H1 (cell line): Measurements from ENCODE around the gene TIAM2. TPM values are rescaled to one million over a fixed set of nuclear protein-coding genes. Genes with fewer than 3 reads are reported as not detected.

ENCODE experiments used
- CTCF ChIA-PET: fragments of 300-600 bp; sonication (Branson Sonifier 250); formaldehyde crosslinking; loops from one replicate; lab custom pipeline; 2021; ENCODE audit not compliant: partially characterized antibody; lab: Charles Lee
- POLR2A ChIA-PET: fragments of 300-600 bp; sonication (Branson Sonifier 250); formaldehyde crosslinking; loops from one replicate; lab custom pipeline; 2021; ENCODE audit warnings: inconsistent platforms; ENCODE audit not compliant: partially characterized antibody; lab: Charles Lee
- DNase-seq, 2 experiments: peaks; one replicate each; pipeline versions ENCODE4 v3.0.0 to v3.0.0-alpha.2; 2010 to 2022; ENCODE audit warnings: low spot score in 2 of 2, low read depth in 1 of 2, mixed read lengths in 1 of 2
- FAIRE-seq: peaks from 2 replicates; lab custom pipeline; 2011; peaks lifted over from hg19 to GRCh38; lab: Jason Lieb, UNC
- H2AFZ ChIP-seq: 2 replicates; pipeline ENCODE4 v1.8.1; 2012; ENCODE audit warnings: low read length, inconsistent platforms
- H2AK5ac ChIP-seq: 2 replicates; pipeline ENCODE4 v1.6.1; 2013; ENCODE audit warnings: low read depth, low read length
- H2BK120ac ChIP-seq: replicated peaks from 2 replicates; pipeline ENCODE3; 2013; ENCODE audit warnings: low read depth, low read length, inconsistent platforms
- H2BK12ac ChIP-seq: 2 replicates; pipeline ENCODE4 v1.6.1; 2013; ENCODE audit warnings: low read depth, low read length
- H2BK15ac ChIP-seq: 2 replicates; pipeline ENCODE4 v1.6.1; 2013; ENCODE audit warnings: low read length
- H2BK20ac ChIP-seq: 2 replicates; pipeline ENCODE4 v1.6.1; 2013; ENCODE audit warnings: low read length
- H2BK5ac ChIP-seq: 2 replicates; pipeline ENCODE4 v1.6.1; 2013; ENCODE audit warnings: low read depth, low read length
- H3K14ac ChIP-seq: 2 replicates; pipeline ENCODE4 v1.6.1; 2013; ENCODE audit warnings: inconsistent platforms; ENCODE audit not compliant: insufficient read length
- H3K18ac ChIP-seq: 2 replicates; pipeline ENCODE4 v1.6.1; 2013; ENCODE audit warnings: low read length; ENCODE audit errors: extremely low read depth
- H3K23ac ChIP-seq: 2 replicates; pipeline ENCODE4 v1.6.1; 2013; ENCODE audit warnings: inconsistent platforms; ENCODE audit not compliant: insufficient read length
- H3K23me2 ChIP-seq: 2 replicates; pipeline ENCODE4 v1.6.1; 2013; ENCODE audit warnings: low read depth, low read length
- H3K27ac ChIP-seq: 2 replicates; pipeline ENCODE4 v1.6.1; 2011; ENCODE audit warnings: low read depth, low read length, inconsistent platforms
- H3K27me3 ChIP-seq, 4 experiments: replicated peaks in 1 of 4; 1 replicate in 1 of 4; 2 replicates in 3 of 4; pipeline versions ENCODE4 v1.6.1 to v1.8.1; 2011 to 2013; ENCODE audit warnings: low read length in 3 of 4, mild to moderate bottlenecking in 3 of 4, inconsistent platforms in 2 of 4, mixed read lengths in 2 of 4, moderate library complexity in 1 of 4; ENCODE audit not compliant: control insufficient read depth in 3 of 4, insufficient read depth in 3 of 4; ENCODE audit errors: extremely low read depth in 1 of 4
- H3K36me3 ChIP-seq, 4 experiments: 2 replicates each; pipeline versions ENCODE4 v1.6.1 to v1.8.1; 2011 to 2013; ENCODE audit warnings: mild to moderate bottlenecking in 4 of 4, low read length in 3 of 4, moderate library complexity in 2 of 4, control low read depth in 1 of 4, inconsistent platforms in 1 of 4; ENCODE audit not compliant: insufficient read depth in 4 of 4, control insufficient read depth in 2 of 4
- H3K4ac ChIP-seq: replicated peaks from 2 replicates; pipeline ENCODE3; 2013; ENCODE audit warnings: low read length, low read depth, mixed read lengths, inconsistent platforms; ENCODE audit not compliant: insufficient read length
- H3K4me1 ChIP-seq, 4 experiments: replicated peaks in 1 of 4; 1 replicate in 1 of 4; 2 replicates in 3 of 4; pipeline versions ENCODE4 v1.6.1 to v1.8.1; 2011 to 2013; ENCODE audit warnings: low read length in 3 of 4, inconsistent platforms in 2 of 4, mixed read lengths in 1 of 4; ENCODE audit not compliant: insufficient read depth in 4 of 4, control insufficient read depth in 3 of 4
- H3K4me2 ChIP-seq, 2 experiments: 2 replicates each; pipeline versions ENCODE4 v1.6.1 to v1.8.1; 2011 to 2013; ENCODE audit warnings: low read depth in 2 of 2, low read length in 2 of 2, control low read depth in 1 of 2, inconsistent platforms in 1 of 2, mild to moderate bottlenecking in 1 of 2; ENCODE audit not compliant: insufficient read depth in 1 of 2
- H3K4me3 ChIP-seq, 4 experiments: fragments of 200-600, 300-600 bp in 1 of 4; sonication (generic), shearing (Covaris generic), sonication (Bioruptor Twin) in 1 of 4; 2 replicates each; pipeline versions ENCODE4 v1.5.1 to v1.8.1; 2011 to 2016; ENCODE audit warnings: low read length in 4 of 4, low read depth in 3 of 4, control low read depth in 2 of 4, inconsistent platforms in 2 of 4, mild to moderate bottlenecking in 2 of 4, mixed read lengths in 1 of 4, moderate library complexity in 1 of 4; ENCODE audit not compliant: insufficient read depth in 2 of 4; ENCODE audit errors: extremely low read depth in 1 of 4
- H3K56ac ChIP-seq: replicated peaks from 2 replicates; pipeline ENCODE3; 2013; ENCODE audit warnings: low read depth, mild to moderate bottlenecking, mixed read lengths, low read length, inconsistent platforms; ENCODE audit not compliant: insufficient read length
- H3K79me1 ChIP-seq: 2 replicates; pipeline ENCODE4 v1.6.1; 2013; ENCODE audit warnings: low read depth, low read length, control low read depth
- H3K79me2 ChIP-seq, 2 experiments: 2 replicates each; pipeline versions ENCODE4 v1.6.1 to v1.8.1; 2012 to 2013; ENCODE audit warnings: low read length in 2 of 2, mild to moderate bottlenecking in 2 of 2, inconsistent platforms in 1 of 2; ENCODE audit not compliant: insufficient read depth in 2 of 2, control insufficient read depth in 1 of 2
- H3K9ac ChIP-seq, 4 experiments: replicated peaks in 1 of 4; 1 replicate in 1 of 4; 2 replicates in 3 of 4; pipeline versions ENCODE4 v1.6.1 to v1.8.1; 2011 to 2013; ENCODE audit warnings: low read depth in 3 of 4, low read length in 3 of 4, control low read depth in 2 of 4, mild to moderate bottlenecking in 2 of 4, moderate library complexity in 2 of 4, inconsistent platforms in 1 of 4; ENCODE audit errors: extremely low read depth in 1 of 4
- H3K9me3 ChIP-seq, 2 experiments: 2 replicates each; pipeline versions ENCODE4 v1.6.1 to v1.8.1; 2012 to 2013; ENCODE audit warnings: mild to moderate bottlenecking in 2 of 2, moderate library complexity in 2 of 2, control low read depth in 1 of 2, inconsistent platforms in 1 of 2, low read depth in 1 of 2, low read length in 1 of 2, mixed read lengths in 1 of 2; ENCODE audit not compliant: insufficient read depth in 2 of 2
- H4K20me1 ChIP-seq, 2 experiments: replicated peaks in 1 of 2; 2 replicates each; pipeline versions ENCODE3 to v1.8.1; 2011 to 2013; ENCODE audit warnings: inconsistent platforms in 2 of 2, low read length in 2 of 2, mild to moderate bottlenecking in 1 of 2; ENCODE audit not compliant: insufficient read depth in 2 of 2, control insufficient read depth in 1 of 2
- H4K5ac ChIP-seq: 2 replicates; pipeline ENCODE4 v1.6.1; 2013; ENCODE audit warnings: low read length, low read depth, mixed read lengths, inconsistent platforms; ENCODE audit not compliant: insufficient read length
- H4K8ac ChIP-seq: 2 replicates; pipeline ENCODE4 v1.8.0; 2013; ENCODE audit warnings: mild to moderate bottlenecking, moderate library complexity, low read length, inconsistent platforms; ENCODE audit not compliant: insufficient read depth; ENCODE audit errors: extremely low read depth
- H4K91ac ChIP-seq: replicated peaks from 2 replicates; pipeline ENCODE3; 2013; ENCODE audit warnings: low read length, mixed read lengths, inconsistent platforms; ENCODE audit not compliant: insufficient read length
- CEBPB ChIP-seq: IDR thresholded peaks from 2 replicates; pipeline ENCODE4 v1.6.1; 2012; ENCODE audit warnings: low read depth, low read length
- EP300 ChIP-seq, 2 experiments: IDR thresholded peaks; 1 replicate in 1 of 2; 2 replicates in 1 of 2; pipeline ENCODE4 v1.6.1; 2011 to 2012; ENCODE audit warnings: low read depth in 2 of 2, low read length in 2 of 2, mild to moderate bottlenecking in 2 of 2, borderline replicate concordance in 1 of 2, inconsistent platforms in 1 of 2, moderate library complexity in 1 of 2
- FOSL1 ChIP-seq: IDR thresholded peaks from 2 replicates; pipeline ENCODE4 v1.6.1; 2011; ENCODE audit warnings: mild to moderate bottlenecking, low read depth, low read length, moderate library complexity; ENCODE audit not compliant: insufficient read depth
- HDAC2 ChIP-seq, 2 experiments: fragments of 300-600 bp in 1 of 2; sonication (generic) in 1 of 2; IDR thresholded peaks; 2 replicates each; pipeline ENCODE4 v1.6.1; 2011 to 2012; ENCODE audit warnings: low read depth in 2 of 2, low read length in 2 of 2, mild to moderate bottlenecking in 2 of 2, moderate library complexity in 2 of 2, borderline replicate concordance in 1 of 2, inconsistent platforms in 1 of 2
- JUN ChIP-seq: IDR thresholded peaks from 2 replicates; pipeline ENCODE4 v1.6.1; 2011; ENCODE audit warnings: low read depth, mild to moderate bottlenecking, improper control_type of control experiment, low read length
- JUND ChIP-seq: IDR thresholded peaks from 2 replicates; pipeline ENCODE4 v1.6.1; 2011; ENCODE audit warnings: mild to moderate bottlenecking, improper control_type of control experiment, low read length
- RAD21 ChIP-seq, 2 experiments: IDR thresholded peaks in 1 of 2; conservative IDR thresholded peaks in 1 of 2; 2 replicates each; pipeline ENCODE4 v1.6.1; 2011; ENCODE audit warnings: low read depth in 2 of 2, low read length in 2 of 2, improper control_type of control experiment in 1 of 2, inconsistent platforms in 1 of 2, mild to moderate bottlenecking in 1 of 2, moderate library complexity in 1 of 2
- ZNF274 ChIP-seq: IDR thresholded peaks from 2 replicates; pipeline ENCODE4 v1.7.0; 2012; ENCODE audit warnings: low read length, borderline replicate concordance; ENCODE audit errors: extremely low read depth
- WGBS, 2 experiments: shearing (Covaris generic) in 1 of 2; methylation state at CpG; one replicate each; pipeline versions ENCODE4 v1.1.6 to v1.1.7; 2013 to 2015; ENCODE audit warnings: low lambda C conversion rate in 2 of 2, mixed read lengths in 2 of 2, inconsistent platforms in 1 of 2, low coverage in 1 of 2, missing lambda C conversion rate in 1 of 2; ENCODE audit not compliant: insufficient replicate concordance in 2 of 2, insufficient coverage in 1 of 2, insufficient read length in 1 of 2; ENCODE audit errors: extremely low coverage in 1 of 2, missing lambda C conversion rate in 1 of 2; 5-methylcytosine and 5-hydroxymethylcytosine counted together
- polyA plus RNA-seq, 7 experiments: library from polyadenylated mRNA; depleted of rRNA in 3 of 7; stranded (reverse) in 5 of 7; unstranded in 2 of 7; fragments of >200 nt in 5 of 7; fragments of 200-250 nt in 2 of 7; gene quantifications; 1 replicate in 5 of 7; 2 replicates in 1 of 7; 4 replicates in 1 of 7; pipeline versions ENCODE4 v1.2.1 to v1.2.3, GENCODE V29; 2011 to 2013; ENCODE audit warnings: missing spikeins in 2 of 7, mixed read lengths in 2 of 7
- total RNA-seq: library from RNA; stranded (reverse); fragmentation: NEBNext Ultra II Directional; extraction: Animal tissue kit (Norgen Biotek cat#: 25700); gene quantifications from 2 replicates; pipeline ENCODE4 v1.2.1, GENCODE V29; 2021

Gene TIAM2
- total and polyA plus RNA-seq, 2 of the 8 experiments (the other 6 are each of a cell fraction or from before 2014, with no cell fraction given), result 7.4 to 23.9 TPM

DNA sequence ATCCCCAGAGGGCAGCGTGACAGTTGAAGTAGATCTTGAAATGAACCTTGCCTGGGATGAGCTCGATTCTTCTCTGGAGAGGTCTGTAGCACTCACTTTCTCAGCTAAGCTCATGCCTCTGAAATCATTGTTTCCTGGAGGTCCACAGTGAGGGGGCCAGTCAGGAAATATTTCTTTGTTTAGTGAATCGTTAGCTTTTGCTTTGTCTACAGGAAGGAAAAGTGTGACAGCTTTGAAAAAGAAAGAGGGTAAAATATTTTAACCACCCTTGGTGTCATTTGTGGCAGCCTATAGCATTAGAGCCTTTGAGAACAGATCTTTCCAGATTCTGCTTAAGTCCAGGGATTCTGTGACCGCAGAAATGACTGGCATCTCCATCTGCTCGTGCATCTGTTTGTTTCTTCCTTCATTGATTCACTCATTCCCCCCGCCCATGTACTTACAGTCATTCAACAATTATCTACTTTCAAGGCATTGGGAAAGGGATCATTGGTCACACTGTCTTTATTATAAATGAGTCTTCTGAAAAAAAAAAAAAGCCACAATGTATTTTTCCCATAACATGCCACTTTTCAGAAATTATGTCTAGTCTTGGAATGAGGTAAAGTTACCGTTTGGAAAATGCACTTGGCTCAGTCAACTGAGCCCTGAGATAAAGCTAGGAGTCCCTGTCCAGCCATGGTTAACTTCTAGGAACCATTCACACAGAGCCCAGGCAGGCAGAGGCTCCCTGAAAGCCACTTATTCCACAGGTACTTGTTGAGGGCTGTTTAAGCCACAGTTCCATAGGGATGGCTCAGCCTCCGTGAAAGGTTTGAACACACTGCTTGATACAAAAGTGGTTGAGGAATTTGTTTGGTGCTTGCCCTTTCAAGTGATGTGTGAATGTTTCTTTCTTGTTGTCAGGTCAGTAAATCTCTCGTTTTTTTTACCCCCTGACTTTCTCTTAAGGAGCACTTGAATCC lies 86.0 kb downstream of the TIAM2 start:
- CTCF ChIA-PET, result interaction anchor here (0.8 to 1.8 kb wide), 10 partner anchors 10 to 151 kb away, joined by 3 to 8 read pairs (median 3); no protein-coding TSS in a partner anchor
- no peak overlapping the region for H2BK5ac ChIP-seq
- POLR2A ChIA-PET, result interaction anchor here (1.4 kb wide), 1 partner anchor 160 kb away, joined by 3 read pairs; no protein-coding TSS in a partner anchor
- TF ChIP-seq HDAC2 (IDR thresholded peaks at IDR 0.05; ENCODE audit: borderline replicate concordance in 1 of 2, low read depth in 2 of 2, low read length in 2 of 2) (no peak), EP300 (IDR thresholded peaks at IDR 0.05; ENCODE audit: borderline replicate concordance in 1 of 2, low read depth in 2 of 2, low read length in 2 of 2) (no peak), CEBPB (no peak), JUND (no peak), RAD21 (IDR thresholded peaks at IDR 0.05 in 1 of 2, conservative IDR thresholded peaks at IDR 0.05 in 1 of 2; ENCODE audit: low read depth in 2 of 2, low read length in 2 of 2) (no peak), JUN (no peak), ZNF274 (no peak), FOSL1 (no peak)

More for the DNA sequence above, 86.0 kb downstream of the TIAM2 start:
- Histone ChIP-seq H3K14ac (no peak overlapping the region), H2BK12ac (no peak overlapping the region), H3K56ac (no peak overlapping the region), H3K36me3 (no peaks in the 10 kb centered on the region), H3K18ac (no peak overlapping the region), H3K27ac (no peak overlapping the region), H3K4ac (no peak overlapping the region), H3K9me3 (no peaks in the 10 kb centered on the region), H3K23me2 (no peaks in the 10 kb centered on the region), H2AK5ac (no peak overlapping the region), H2BK120ac (no peak overlapping the region), H3K4me1 (peaks cover 0 to 14% (median 6%) of the 10 kb centered on the region in 4 experiments; a peak in 5 of 7 replicates), H2BK20ac (no peak overlapping the region), H3K27me3 (no peaks in the 10 kb centered on the region), H3K79me2 (no peaks in the 10 kb centered on the region), H4K20me1 (no peaks in the 10 kb centered on the region), H4K5ac (no peak overlapping the region), H4K8ac (no peak overlapping the region), H4K91ac (no peak overlapping the region), H3K4me2 (no peak overlapping the region), H3K4me3 (no peak overlapping the region), H3K79me1 (no peaks in the 10 kb centered on the region), H2BK15ac (no peak overlapping the region), H3K23ac (no peak overlapping the region), H2AFZ (no peak overlapping the region), H3K9ac (no peak overlapping the region)
- WGBS, 2 experiments, result 88% methylated on average over 9 of the region's 9 CpGs; no CpG with 5 or more reads in 1 of the 2 experiments
- FAIRE-seq (no peak), DNase-seq (no peak)
